Stimulated activated CD4-positive, alpha-beta T cell treated with anti-CD3 and anti-CD28 coated beads, TNF-alpha, amount 100 ng/mL, for 24 hours (primary cell): ENCODE results near the gene UBE2D1.
A peak's percentile ranks its signal among the peaks of the same experiment; 100 is the strongest.

Experiments
- DNase-seq, 3 experiments: peaks; one replicate each; pipeline ENCODE4 v3.0.0-alpha.2; 2020; ENCODE audit warnings: low read depth in 3 of 3

The UBE2D1 gene

DNA sequence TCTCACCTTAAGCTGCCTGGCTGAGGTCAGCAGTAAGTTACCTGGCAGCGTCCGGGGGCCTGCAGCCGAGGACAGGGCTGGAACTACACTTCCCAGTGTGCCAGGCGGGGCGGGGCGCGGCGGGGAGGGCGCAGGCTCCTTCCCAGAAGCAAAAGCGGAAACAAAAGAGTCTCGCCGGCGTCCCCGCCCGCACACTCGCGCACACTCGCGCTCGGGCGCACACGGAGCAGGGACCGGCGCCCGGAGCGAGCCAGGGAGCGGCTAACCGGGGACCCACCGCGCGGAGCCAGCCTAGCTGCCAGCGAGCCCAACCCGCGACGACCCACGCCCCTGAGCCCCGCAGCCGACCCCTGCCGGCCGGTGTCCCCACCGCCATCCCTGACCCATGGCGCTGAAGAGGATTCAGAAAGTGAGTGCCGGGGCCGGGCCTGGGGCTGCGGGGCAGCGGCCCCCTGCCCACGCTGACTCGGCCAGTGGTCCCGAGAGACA, at the start of gene UBE2D1:
TSS of gene UBE2D1 (plus strand) at position 190 of the 489 bp plus-strand sequence. CDS start at position 386, 196 bp downstream.
- DNase-seq = peak; percentile 72 to 88 (median 78)

DNA sequence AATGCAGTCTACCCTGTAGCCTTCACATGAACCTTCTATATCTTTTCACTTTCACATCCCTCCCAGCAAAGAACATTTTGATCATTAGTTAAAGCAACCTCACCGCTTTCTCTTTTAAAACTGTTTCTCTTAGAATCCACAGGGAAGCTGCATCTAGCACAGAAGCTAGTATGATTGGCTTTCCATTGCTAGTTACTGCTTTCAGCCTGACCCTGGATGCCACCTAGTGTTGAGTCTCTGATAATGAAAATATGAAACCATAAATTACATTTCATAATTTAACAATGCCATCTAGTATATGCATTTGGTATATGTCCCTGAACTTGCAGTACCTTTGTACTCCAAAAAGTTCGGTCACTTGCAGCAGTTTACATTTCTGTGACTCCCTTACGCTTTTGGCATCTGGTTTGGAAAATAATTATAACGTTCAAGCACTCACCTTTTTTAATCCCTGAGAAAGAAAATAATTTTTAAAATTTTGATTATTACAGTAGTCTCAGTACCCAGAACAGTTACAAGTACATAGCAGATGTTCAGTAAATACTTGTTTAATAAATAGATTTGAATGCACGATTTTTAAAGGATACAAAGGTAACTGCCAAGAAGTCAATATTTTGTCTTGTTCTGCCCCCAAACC, 43.1 kb upstream of the UBE2D1 start:
- DNase-seq = no peak

DNA sequence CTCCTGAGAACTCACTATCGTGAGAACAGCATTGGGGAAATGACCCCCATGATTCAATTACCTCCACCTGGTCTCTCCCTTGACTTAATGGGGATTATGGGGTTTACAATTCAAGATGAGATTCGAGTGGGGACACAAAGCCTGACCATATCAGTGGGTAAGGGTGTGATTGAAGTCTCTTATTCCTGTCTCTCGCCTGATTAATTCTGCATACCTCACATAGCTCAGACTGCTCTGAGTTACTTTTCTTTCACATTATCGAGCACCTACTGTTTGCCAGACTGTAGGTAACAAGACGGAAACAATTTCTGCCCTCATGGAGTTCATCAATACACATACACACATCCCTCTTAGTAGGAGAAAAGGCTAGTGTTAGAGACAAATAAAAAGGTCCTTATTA, 40.8 kb upstream of the UBE2D1 start:
- no peak for DNase-seq

DNA sequence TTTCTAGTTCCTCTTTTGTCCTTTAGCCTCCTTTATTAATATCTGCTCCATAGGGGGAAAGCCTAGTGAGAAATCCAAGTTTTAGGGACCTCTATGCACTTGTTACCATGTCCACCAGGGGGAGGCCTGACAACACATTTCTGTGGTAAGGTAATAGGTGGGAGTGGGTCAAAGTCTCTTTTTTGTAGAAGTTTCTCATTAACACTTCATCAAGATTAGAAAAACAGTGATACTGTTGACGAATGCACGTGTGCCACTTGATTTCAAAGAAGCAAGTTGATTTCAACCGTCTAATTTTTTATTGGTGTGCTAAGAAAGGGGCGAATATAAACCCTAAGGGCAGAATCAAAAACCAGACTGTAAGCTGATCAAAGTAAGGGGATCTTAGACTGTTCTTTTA, 35.2 kb upstream of the UBE2D1 start:
- DNase-seq = peak; percentile 7 to 37 (median 18)

DNA sequence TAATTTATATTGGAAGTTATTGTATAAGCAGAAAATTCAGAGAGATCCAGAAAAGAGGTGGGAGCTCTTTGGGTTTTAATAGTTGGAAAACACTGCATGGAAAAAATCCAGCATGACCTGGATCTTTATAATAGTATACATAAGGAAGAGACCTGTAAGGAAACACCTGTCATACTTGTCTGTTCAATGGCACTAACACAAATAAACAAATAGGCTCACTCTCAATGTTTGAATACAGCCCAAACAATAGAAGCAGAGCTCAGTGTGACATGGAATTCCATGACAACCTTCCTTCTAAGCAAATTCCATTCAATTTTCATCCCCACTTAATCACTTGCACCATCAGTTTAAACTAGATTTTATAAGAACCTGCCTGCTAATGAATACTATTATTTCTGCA, 34.1 kb upstream of the UBE2D1 start:
- DNase-seq = no peak

DNA sequence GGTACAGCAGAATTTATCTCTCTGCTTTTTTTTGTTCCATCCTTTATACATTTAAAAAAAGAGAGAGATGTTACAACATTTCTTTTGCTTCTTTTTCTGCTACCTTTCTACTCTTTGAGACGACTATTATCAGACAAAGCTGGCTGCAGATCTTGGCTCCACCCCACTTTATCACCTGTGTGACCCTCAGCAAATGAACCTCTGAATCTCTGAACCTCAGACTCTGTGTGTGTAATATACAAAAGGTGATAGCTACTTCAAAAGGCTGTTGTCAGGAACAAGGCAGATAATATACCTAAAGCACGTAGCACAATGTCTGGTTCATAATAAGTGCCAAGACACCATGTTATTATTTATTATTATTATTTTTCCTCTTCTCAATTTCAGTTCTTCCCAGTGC, 32.6 kb upstream of the UBE2D1 start:
- no peak for DNase-seq

DNA sequence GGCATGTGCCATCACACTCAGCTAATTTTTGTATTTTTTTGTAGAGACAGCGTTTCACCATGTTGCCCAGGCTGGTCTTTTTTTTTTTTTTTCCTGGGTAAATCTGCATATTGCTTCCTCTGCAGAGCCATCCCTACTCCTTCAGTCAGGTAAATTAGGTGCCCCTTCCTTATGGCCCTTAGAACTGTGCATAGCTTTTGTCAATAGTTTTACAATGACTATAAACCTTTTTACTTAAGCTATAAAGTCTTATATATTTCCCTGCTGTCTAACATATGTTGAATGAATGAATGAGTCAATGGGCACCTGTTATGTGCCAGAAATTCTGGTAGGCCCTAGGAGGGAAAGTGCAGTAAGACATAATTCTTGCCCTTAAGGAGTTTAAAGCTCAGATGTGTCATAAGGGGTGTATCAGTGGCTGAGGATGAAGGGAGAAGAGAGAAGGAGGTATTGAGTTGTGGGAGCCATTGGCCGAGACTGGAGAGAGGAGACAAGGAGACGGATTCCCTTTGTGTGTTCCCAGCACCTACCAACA, 30.6 kb upstream of the UBE2D1 start:
- no peak for DNase-seq

DNA sequence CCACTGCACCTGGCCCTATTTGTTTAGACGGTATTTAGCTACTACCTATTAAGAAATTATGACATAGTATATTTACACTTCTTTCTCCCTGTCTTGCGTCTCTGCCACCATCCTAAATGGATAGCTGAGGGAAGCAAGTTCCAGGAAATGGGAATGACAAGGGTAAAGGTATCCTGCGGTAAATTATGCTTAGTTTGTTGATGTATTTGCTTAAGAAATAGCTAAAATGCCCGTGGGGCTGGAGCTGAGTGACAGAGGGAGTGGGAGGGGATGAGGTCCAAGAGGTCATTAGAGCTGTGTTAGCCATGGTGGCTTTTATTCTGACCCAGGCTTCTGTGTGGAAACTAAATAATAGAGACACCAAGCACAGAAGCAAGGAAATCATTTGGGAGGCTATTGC, 29.0 kb upstream of the UBE2D1 start:
- no peak for DNase-seq

DNA sequence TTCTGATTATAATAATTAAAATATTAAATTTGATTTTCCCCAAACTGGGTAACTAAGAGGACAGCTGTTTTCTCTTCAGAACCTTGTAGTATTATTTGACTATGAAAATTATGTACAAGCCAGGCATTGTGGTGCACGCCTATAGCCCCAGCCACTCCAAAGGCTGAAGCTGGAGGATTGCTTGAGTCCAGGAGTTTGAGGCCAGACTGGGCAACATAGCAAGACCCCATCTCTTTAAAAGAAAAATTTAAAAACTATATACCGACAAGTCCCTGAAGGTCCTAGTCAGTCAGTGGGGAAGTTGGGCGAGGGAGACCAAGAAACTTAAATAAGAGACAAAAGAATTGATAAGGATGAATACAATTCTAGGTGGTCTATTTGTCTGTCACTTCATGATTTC, 27.1 kb upstream of the UBE2D1 start:
- DNase-seq = no peak

DNA sequence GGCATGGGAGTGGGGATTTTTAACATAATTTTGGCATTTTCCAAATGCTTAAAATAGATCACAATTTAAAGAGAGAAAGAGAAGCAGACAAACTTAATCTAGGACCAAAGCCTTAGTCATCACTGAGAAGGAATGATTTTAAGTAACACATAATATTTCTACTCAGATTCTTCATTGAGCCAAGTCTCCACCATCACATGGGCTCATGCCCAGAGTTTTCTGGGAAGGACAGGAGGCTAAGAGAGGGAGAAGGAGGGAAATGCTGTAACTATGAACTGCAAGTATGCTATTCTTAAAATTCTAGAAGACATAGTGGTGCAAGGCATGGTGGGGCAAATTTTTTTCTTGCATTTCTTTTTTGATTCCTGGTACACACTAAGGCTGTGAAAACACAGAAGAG, 23.8 kb upstream of the UBE2D1 start:
- no peak for DNase-seq

DNA sequence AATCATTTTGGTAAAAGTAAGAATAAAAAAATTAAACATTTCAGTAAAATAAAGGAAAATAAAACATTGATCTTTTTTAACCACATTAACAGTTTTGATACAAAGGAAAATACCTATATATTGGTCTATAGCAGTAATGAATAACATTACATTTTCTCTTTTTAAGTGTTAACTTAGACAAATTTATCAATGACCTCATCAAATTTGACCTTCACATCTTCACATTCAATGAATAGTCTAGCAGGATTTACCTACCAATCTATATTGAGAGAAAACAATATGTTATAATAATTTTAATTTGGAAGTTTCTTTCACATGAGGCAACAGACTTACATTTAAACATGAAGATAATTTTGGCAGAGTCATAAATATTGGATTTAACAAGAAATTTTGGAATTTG, 17.9 kb upstream of the UBE2D1 start:
- DNase-seq = no peak

DNA sequence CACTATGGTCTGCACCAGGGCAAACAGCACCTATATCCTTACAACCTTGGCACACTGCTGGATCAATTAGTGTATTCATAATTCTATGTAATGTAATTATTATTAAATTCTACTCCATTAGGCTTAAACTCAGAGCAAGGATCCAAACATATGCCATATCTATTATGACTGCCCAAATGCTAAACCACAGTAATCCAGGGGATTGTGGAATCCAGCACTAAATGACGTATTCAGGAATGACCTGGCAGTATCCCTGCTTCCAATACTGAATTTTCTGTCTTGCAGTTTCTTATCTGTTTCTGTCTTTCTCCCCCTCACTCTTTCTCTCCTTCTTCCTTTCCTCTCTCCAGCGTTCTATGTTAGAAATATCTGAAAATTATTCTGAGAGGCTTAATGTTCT, 16.5 kb upstream of the UBE2D1 start:
- DNase-seq = no peak

DNA sequence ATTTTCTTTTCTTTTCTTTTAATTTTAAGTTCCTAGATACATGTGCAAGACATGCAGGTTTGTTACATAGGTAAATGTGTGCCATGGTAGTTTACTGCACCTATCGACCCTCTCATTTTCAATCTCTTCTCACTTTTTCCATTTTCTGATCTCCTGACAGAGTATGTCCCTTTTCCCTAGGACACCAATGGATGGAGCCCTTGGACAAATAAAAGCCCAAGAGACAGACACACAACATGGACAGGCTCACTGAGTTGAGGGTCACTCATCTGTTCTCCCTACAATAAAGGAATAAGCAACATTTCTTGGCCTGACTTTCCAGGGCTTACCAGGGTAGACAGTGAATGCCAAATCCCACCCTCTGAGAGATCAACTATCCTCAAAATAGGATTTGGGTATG, 15.2 kb upstream of the UBE2D1 start:
- no peak for DNase-seq

DNA sequence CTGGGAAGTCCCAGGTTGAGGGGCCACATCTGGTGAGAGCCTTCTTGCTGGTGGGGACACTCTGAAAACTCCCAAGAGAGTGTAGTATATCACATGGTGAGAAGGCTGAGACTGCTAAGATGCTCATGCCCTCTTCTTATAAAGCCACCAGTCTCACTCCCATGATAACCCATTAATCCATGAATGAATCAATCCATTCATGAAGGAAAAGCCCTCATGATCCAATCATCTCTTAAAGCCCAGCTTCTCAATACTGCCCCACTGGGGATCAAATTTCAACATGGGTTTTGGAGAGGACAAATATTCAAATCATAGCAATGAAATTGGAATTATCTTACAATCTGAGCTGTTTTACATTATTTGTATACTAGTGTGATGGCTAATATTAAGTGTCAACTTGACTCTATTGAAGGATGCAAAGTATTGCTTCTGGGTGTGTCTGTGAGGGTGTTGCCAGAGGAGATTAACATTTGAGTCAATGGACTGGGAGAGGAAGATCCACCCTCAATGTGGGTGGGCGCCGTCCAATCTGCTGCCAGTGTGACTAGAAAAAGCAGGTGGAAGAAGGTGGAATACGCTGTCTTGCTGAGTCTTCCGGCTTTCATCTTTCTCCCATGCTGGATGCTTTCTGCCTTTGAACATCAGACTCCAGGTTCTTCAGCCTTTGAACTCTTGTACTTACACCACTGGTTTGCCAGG, 14.3 kb upstream of the UBE2D1 start:
- DNase-seq = no peak

DNA sequence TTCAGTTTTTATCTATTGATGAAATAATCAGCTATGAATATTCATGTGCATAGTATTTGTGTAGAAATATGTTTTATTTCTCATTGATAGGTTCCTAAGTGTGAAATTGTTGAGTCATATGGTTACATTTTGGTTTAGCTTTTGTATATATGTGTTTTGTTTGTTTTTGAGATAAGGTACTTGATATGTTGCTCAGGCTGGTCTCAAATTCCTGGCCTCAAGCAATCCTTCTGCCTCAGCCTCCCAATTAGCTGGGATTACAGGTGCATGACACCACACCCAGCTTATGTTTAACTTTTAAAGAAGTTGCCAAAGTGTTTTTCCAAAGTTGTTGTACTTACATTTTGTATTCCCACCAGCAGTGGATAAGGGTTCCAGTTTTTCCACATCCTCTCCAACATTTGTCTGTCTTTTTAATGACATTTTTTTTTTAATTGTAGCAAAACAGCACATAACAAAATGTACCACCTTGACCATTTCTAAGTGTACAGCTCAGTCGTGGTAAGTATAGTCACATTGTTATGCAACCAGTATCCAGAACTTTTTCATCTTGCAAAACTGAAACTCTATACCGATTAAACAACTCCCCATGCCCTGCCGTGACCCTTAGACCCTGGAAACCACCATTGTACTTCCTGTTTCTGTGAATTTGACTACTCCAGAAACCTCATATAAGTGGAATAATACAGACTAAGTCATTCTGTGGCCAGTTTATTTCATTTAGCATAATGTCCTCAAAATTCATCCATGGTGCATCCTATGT, 12.6 kb upstream of the UBE2D1 start:
- no peak for DNase-seq

DNA sequence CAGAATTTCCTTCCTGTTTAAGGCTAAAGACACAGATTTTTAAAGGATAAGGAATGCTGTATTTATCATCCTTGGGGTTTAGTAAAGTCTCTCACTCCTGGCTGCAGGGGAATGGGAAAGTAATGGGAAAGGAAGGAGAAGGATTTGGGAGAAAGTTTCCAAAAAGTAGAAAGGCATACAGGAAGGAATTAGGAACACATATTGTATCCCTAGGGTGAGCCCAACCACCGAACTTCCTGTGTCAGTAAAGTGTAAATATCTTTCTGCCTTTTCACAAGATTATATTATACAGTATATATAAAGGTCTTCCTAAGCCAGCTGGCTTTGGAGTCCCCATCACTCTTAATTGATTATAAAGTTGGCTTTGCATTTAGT, 12.0 kb upstream of the UBE2D1 start:
- no peak for DNase-seq

DNA sequence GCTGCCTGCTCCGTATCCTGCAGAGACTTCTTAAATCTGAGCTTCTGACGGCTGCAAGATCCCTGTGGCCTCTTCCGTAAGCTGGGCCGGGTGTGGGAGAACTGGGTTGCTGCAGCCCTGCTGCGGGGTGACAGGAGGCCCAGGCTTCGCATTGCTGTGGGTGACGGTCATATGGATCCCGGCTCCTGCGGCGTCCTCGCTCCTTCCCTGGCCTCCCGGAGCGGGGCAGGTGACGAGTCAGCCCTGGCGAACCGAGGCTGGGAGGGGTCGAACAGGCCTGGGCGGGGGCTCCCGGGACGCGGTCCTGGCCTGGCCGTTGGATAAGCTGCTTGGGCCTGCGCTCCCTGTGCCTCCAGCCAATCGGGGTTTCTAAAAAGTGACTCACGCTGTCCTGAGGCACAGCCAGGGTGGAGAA, 7.8 kb upstream of the UBE2D1 start:
- no peak for DNase-seq

DNA sequence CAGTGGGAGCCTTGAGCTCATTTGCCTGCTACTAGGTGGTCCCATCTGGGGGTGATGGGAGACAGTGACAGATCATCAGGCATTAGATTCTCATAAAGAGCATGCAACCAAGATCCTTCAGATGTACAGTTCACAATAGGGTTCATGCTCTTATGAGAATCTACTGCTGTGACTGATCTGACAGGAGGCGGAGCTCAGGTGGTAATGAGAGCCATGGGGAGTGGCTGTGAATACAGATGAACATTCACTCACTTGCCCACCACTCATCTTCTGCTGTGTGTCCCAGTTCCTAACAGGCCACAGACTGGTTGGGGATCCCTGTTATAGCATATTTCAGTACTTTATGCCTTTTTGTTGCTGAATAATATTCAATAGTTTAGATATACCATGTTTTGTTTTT, 6.6 kb upstream of the UBE2D1 start:
- no peak for DNase-seq

DNA sequence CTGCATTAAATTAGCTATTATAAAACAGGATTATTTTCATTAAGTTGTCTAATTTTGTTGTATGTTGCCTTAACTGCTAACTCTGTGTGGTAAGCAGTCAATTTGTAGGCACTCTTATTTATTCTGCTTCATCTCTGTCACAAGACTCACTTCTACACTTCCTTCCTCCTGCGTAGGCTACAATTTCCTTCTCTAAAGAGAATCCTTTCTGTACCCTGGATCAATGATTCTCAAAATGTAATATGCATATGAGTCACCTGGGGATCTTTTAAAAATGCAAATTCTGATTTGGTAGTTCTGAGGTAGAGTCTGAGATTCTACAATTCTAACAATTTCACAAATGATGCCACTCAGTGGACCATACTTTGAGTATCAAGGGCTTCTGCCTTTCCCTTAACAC, 4.4 kb upstream of the UBE2D1 start:
- DNase-seq = no peak

DNA sequence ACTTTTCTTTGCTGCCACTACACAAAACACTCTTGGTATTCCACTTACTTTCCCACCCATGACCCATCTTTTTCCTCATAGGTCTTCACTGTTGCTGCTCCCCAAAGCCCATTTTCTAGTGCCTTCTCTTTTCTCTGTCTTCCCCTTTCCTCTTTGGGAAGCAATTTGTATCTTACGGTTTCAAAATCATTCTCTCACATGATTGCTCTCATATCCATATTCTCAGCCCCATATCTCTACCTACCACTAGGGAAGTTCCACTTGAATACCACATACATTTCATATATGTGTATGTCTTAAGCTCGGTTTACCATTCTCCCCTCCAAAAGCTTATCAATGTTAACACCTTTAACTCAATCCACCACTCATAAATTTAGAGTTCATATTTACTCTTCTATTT, 3.2 kb upstream of the UBE2D1 start:
- DNase-seq = no peak

DNA sequence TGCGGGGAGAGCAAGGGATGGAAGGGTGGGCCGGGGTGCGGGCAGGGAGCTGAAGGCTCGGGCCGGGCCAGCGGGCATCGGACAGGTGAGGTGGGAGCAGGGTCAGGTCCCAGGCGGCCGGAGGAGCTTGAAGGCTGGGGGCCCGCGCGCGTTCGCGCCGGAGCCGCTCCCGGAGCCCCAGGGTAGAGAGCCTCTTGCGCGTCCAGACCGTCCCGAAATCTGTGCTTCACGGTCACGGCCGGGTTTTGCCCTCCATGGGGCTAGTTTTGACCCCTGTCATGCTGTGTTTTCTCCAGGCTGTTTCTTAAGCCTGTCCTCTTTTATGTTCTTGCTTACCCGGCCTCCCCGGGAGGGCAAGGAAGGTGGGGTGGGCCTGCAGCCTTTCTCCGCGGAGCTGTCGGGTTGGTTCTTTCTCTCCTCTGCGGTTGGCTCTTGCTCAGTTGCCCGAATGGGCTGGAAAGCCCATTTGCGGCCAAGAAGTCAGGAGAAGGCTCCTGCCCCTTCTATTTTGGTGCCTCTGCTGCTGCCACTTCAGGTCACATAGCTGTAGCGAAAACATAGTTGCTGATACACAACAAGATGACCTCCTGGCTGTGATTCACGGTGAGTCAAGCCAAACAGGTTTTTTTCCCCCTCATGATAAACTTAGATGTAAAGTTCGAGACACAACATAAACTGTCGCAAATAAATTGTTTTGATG, 650 bp downstream of the UBE2D1 start:
- DNase-seq = peak in 1 of 3 experiments; percentile 4

DNA sequence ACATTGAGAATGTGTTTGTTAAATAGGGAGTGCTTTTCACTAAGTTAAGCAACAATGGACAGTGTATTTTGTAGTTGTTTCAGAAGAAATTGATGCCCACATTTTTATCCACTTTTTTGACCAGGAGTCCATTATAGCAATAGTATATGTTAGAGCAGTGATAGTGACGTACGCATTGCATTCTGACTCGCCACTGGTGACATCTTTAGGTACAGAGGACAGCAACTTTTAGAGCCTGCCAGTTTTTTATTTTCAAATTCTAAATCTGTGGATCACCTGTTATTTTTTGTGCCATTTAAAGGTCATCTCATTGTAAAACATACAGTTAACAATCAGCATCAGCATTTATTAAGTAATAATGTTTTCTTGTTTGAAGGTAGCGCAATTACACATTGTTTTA, 1.4 kb downstream of the UBE2D1 start:
- no peak for DNase-seq
